Loucy (cell line): Measurements from ENCODE around the gene PIGU.

Experiments
- H2AFZ ChIP-seq: fragments of 200-600 bp; sonication (generic); 2 replicates; pipeline ENCODE4 v1.6.0; 2016; ENCODE audit warnings: antibody characterized with exemption, mild to moderate bottlenecking, low read length, moderate library complexity
- H3F3A ChIP-seq: fragments of 200-600 bp; 2 replicates; pipeline ENCODE4 v1.6.0; 2016; ENCODE audit warnings: antibody characterized with exemption, low read depth, mild to moderate bottlenecking
- H3K27me3 ChIP-seq: fragments of 200-600 bp; sonication (generic); 2 replicates; pipeline ENCODE4 v1.6.1; 2014; ENCODE audit warnings: low read length, mild to moderate bottlenecking; ENCODE audit not compliant: insufficient read depth, poor library complexity, severe bottlenecking
- H3K36me3 ChIP-seq: fragments of 200-600 bp; sonication (generic); 2 replicates; pipeline ENCODE4 v1.6.1; 2016; ENCODE audit warnings: low read length; ENCODE audit not compliant: insufficient read depth
- H3K4me1 ChIP-seq: fragments of 200-600 bp; sonication (generic); 2 replicates; pipeline ENCODE4 v1.5.1; 2014; ENCODE audit warnings: low read length, mild to moderate bottlenecking; ENCODE audit not compliant: insufficient read depth, poor library complexity, severe bottlenecking
- H3K4me2 ChIP-seq: fragments of 200-600 bp; sonication (generic); 2 replicates; pipeline ENCODE4 v1.6.0; 2014; ENCODE audit warnings: antibody characterized with exemption, low read length, low read depth, mild to moderate bottlenecking; ENCODE audit not compliant: poor library complexity, severe bottlenecking
- H3K4me3 ChIP-seq: fragments of 200-600 bp; sonication (generic); 2 replicates; pipeline ENCODE4 v1.5.1; 2014; ENCODE audit warnings: low read length, mild to moderate bottlenecking, mixed read lengths; ENCODE audit not compliant: poor library complexity, severe bottlenecking
- H3K79me2 ChIP-seq: fragments of 200-600 bp; sonication (generic); 2 replicates; pipeline ENCODE4 v1.6.1; 2014; ENCODE audit warnings: low read length; ENCODE audit not compliant: insufficient read depth
- H3K9ac ChIP-seq: fragments of 200-600 bp; sonication (generic); 2 replicates; pipeline ENCODE4 v1.6.0; 2014; ENCODE audit warnings: mild to moderate bottlenecking, low read depth, low read length, moderate library complexity; ENCODE audit not compliant: poor library complexity, severe bottlenecking
- H3K9me2 ChIP-seq: fragments of 200-600 bp; sonication (generic); replicated peaks from 2 replicates; pipeline ENCODE4 v1.6.1; 2016; ENCODE audit warnings: low read depth, low read length, mixed read lengths
- H3K9me3 ChIP-seq: fragments of 200-600 bp; sonication (generic); 2 replicates; pipeline ENCODE4 v1.6.1; 2014; ENCODE audit warnings: mild to moderate bottlenecking, antibody characterized with exemption, low read length, low read depth; ENCODE audit not compliant: insufficient read depth
- H4K20me1 ChIP-seq: fragments of 200-600 bp; sonication (generic); 2 replicates; pipeline ENCODE4 v1.6.0; 2014; ENCODE audit warnings: antibody characterized with exemption, low read length, mild to moderate bottlenecking; ENCODE audit not compliant: insufficient read depth, poor library complexity, severe bottlenecking
- CTCF ChIP-seq: fragments of 200-600 bp; sonication (generic); conservative IDR thresholded peaks from 2 replicates; pipeline ENCODE4 v1.5.1; 2014; ENCODE audit warnings: mild to moderate bottlenecking, antibody characterized with exemption, low read length
- EZH2phosphoT487 ChIP-seq: fragments of 200-600 bp; IDR thresholded peaks from 2 replicates; pipeline ENCODE4 v1.6.1; 2018; ENCODE audit warnings: antibody characterized with exemption, mild to moderate bottlenecking, moderate library complexity, borderline replicate concordance

Gene PIGU

GRCh38 chr20:34557936-34558319, 119.0 kb downstream of the PIGU start:
- H3K9me3 ChIP-seq = no peaks in the 10 kb centered on the region
- H3K36me3 ChIP-seq = peaks cover 7% of the 10 kb centered on the region; the same call in 1 of the 2 replicates
- no peak overlapping the region for H3K9ac ChIP-seq
- H2AFZ ChIP-seq = no peak overlapping the region
- no peaks in the 10 kb centered on the region for H4K20me1 ChIP-seq
- TF ChIP-seq EZH2phosphoT487 = no peak
- TF ChIP-seq CTCF = no peak
- H3F3A ChIP-seq = no peaks in the 10 kb centered on the region
- H3K4me3 ChIP-seq = no peak overlapping the region
- no peak overlapping the region for H3K4me2 ChIP-seq
- H3K9me2 ChIP-seq = no peaks in the 10 kb centered on the region
- no peaks in the 10 kb centered on the region for H3K27me3 ChIP-seq
- H3K4me1 ChIP-seq = no peaks in the 10 kb centered on the region
- H3K79me2 ChIP-seq = no peaks in the 10 kb centered on the region

- Histone ChIP-seq H3K4me3 (no peak overlapping the region), H4K20me1 (no peaks in the 10 kb centered on the region), H3K4me2 (no peak overlapping the region), H3K9me2 (no peaks in the 10 kb centered on the region), H3K9me3 (no peaks in the 10 kb centered on the region), H2AFZ (no peak overlapping the region), H3K36me3 (no peaks in the 10 kb centered on the region), H3K79me2 (no peaks in the 10 kb centered on the region), H3K27me3 (no peaks in the 10 kb centered on the region), H3K9ac (no peak overlapping the region), H3F3A (no peaks in the 10 kb centered on the region), H3K4me1 (no peaks in the 10 kb centered on the region)
- TF ChIP-seq CTCF (no peak), EZH2phosphoT487 (no peak)
Observed at GRCh38 chr20:34553366-34553867, 123.5 kb downstream of the PIGU start.

GRCh38 chr20:34552569-34552968, 124.3 kb downstream of the PIGU start:
- Histone ChIP-seq H3K4me1 (no peaks in the 10 kb centered on the region), H3K4me2 (no peak overlapping the region), H3K9me3 (no peaks in the 10 kb centered on the region), H3K4me3 (no peak overlapping the region), H2AFZ (no peak overlapping the region), H3K27me3 (no peaks in the 10 kb centered on the region), H3K79me2 (no peaks in the 10 kb centered on the region), H4K20me1 (no peaks in the 10 kb centered on the region), H3K9me2 (no peaks in the 10 kb centered on the region), H3K36me3 (no peaks in the 10 kb centered on the region), H3K9ac (no peak overlapping the region), H3F3A (no peaks in the 10 kb centered on the region)
- TF ChIP-seq EZH2phosphoT487 = no peak
- TF ChIP-seq CTCF = no peak
